GM18508 (cell line): ENCODE data around the gene SELENOM.
"Not testable (repeated sequence)": the region's sequence is repeated elsewhere in the genome, so short reads cannot be mapped to it uniquely, and the experiment has no call there.

Source experiments
- ATAC-seq: cut with Tn5 transposase; IDR thresholded peaks from one replicate; pipeline ENCODE4 v1.9.1; 2021; ENCODE audit warnings: moderate number of reproducible peaks; ENCODE audit not compliant: insufficient read depth, unreplicated experiment

The SELENOM gene

GRCh38 chr22:31134688-31135087, 27.3 kb upstream of the SELENOM start:
- no peak for ATAC-seq

- ATAC-seq, result no peak
These were observed 26.5 kb upstream of the SELENOM start for GRCh38 chr22:31133911-31134310.

- no peak for ATAC-seq
These were observed 23.5 kb upstream of the SELENOM start for GRCh38 chr22:31130873-31131272.

GRCh38 chr22:31128156-31128555, 20.8 kb upstream of the SELENOM start:
- ATAC-seq, result no peak

GRCh38 chr22:31127181-31127772, 19.9 kb upstream of the SELENOM start:
- ATAC-seq, result no peak

- no peak for ATAC-seq
These were observed 19.5 kb upstream of the SELENOM start for GRCh38 chr22:31126869-31127175.

- ATAC-seq, result no peak
These were observed 18.9 kb upstream of the SELENOM start for GRCh38 chr22:31126128-31126868.

- ATAC-seq, result no peak
These were observed 18.3 kb upstream of the SELENOM start for GRCh38 chr22:31125521-31126117.

GRCh38 chr22:31124811-31125465, 17.6 kb upstream of the SELENOM start:
- no peak for ATAC-seq

- ATAC-seq, result no peak
These were observed 16.9 kb upstream of the SELENOM start for GRCh38 chr22:31124290-31124689.

- ATAC-seq, result no peak
These were observed 15.9 kb upstream of the SELENOM start for GRCh38 chr22:31123292-31123602.

GRCh38 chr22:31122532-31123291, 15.3 kb upstream of the SELENOM start, which contains the start of gene INPP5J:
INPP5J (plus strand) TSS chr22:31122966; CDS start chr22:31123015, 49 bp downstream.
- ATAC-seq, result no peak

GRCh38 chr22:31122196-31122531, 14.8 kb upstream of the SELENOM start:
- ATAC-seq, result no peak

- ATAC-seq, result no peak
These were observed 14.0 kb upstream of the SELENOM start for GRCh38 chr22:31121403-31121802.

GRCh38 chr22:31120642-31121041, 13.3 kb upstream of the SELENOM start:
- no peak for ATAC-seq

GRCh38 chr22:31120230-31120629, 12.9 kb upstream of the SELENOM start:
- ATAC-seq, result no peak

GRCh38 chr22:31119026-31119717, 11.8 kb upstream of the SELENOM start:
- no peak for ATAC-seq

- ATAC-seq, result no peak
These were observed 10.9 kb upstream of the SELENOM start for GRCh38 chr22:31118046-31118820.

GRCh38 chr22:31112547-31113091, 5.3 kb upstream of the SELENOM start:
- not testable (repeated sequence) for ATAC-seq
